GM23338 (cell line): ENCODE data around the gene CALML3. TPM values are rescaled to one million over a fixed set of nuclear protein-coding genes. Genes with fewer than 3 reads are reported as not detected.

Experiments used
- ATAC-seq: fragments of 200-7000 bp; cut with Tn5 transposase; 3 replicates; pipeline ENCODE4 v1.9.1; 2020
- DNase-seq: peaks from one replicate; pipeline ENCODE4 v3.0.0-alpha.2; 2015; ENCODE audit warnings: low spot score
- H2AFZ ChIP-seq: fragments of 200-600 bp; sonication (generic); 2 replicates; pipeline ENCODE4 v1.8.0; 2016; ENCODE audit warnings: antibody characterized with exemption, mild to moderate bottlenecking, moderate library complexity
- H3F3A ChIP-seq: fragments of 200-600 bp; sonication (generic); replicated peaks from 2 replicates; pipeline ENCODE4 v1.8.0; 2017; ENCODE audit warnings: antibody characterized with exemption, mixed run types, low read depth
- H3K27ac ChIP-seq: fragments of 200-600 bp; sonication (generic); 2 replicates; pipeline ENCODE4 v1.6.1; 2016; ENCODE audit warnings: low read depth
- H3K27me3 ChIP-seq: fragments of 200-600 bp; sonication (generic); 2 replicates; pipeline ENCODE4 v1.8.0; 2016; ENCODE audit warnings: mild to moderate bottlenecking, mixed run types, moderate library complexity; ENCODE audit not compliant: insufficient read depth
- H3K36me3 ChIP-seq: fragments of 200-600 bp; sonication (generic); 2 replicates; pipeline ENCODE4 v1.8.0; 2016; ENCODE audit warnings: mild to moderate bottlenecking; ENCODE audit not compliant: insufficient read depth
- H3K4me1 ChIP-seq: fragments of 200-600 bp; sonication (generic); 2 replicates; pipeline ENCODE4 v1.8.0; 2016; ENCODE audit warnings: mild to moderate bottlenecking, moderate library complexity; ENCODE audit not compliant: insufficient read depth
- H3K4me2 ChIP-seq: fragments of 200-600 bp; sonication (generic); 2 replicates; pipeline ENCODE4 v1.7.1; 2017; ENCODE audit warnings: mixed run types
- H3K4me3 ChIP-seq: fragments of 200-600 bp; sonication (generic); 2 replicates; pipeline ENCODE4 v1.6.1; 2016; ENCODE audit warnings: mixed run types
- H3K79me2 ChIP-seq: fragments of 200-600 bp; sonication (generic); replicated peaks from 2 replicates; pipeline ENCODE4 v1.8.0; 2017; ENCODE audit warnings: mild to moderate bottlenecking; ENCODE audit not compliant: insufficient read depth
- H3K9me2 ChIP-seq: fragments of 200-600 bp; sonication (generic); 2 replicates; pipeline ENCODE4 v1.8.0; 2017; ENCODE audit not compliant: insufficient read depth
- H4K20me1 ChIP-seq: fragments of 200-600 bp; sonication (generic); replicated peaks from 2 replicates; pipeline ENCODE4 v1.8.0; 2017; ENCODE audit warnings: mild to moderate bottlenecking; ENCODE audit not compliant: insufficient read depth
- H3K27ac Mint-ChIP-seq: 2 replicates; pipeline ENCODE4 v1.8.0; 2020; ENCODE audit warnings: inconsistent platforms, mild to moderate bottlenecking, moderate library complexity, mixed read lengths
- H3K27me3 Mint-ChIP-seq: 3 replicates; pipeline ENCODE4 v1.8.0; 2022; ENCODE audit warnings: low read depth, mild to moderate bottlenecking, moderate library complexity, mixed read lengths, inconsistent platforms; ENCODE audit not compliant: insufficient read depth, poor library complexity
- H3K36me3 Mint-ChIP-seq: 3 replicates; pipeline ENCODE4 v1.8.0; 2021; ENCODE audit warnings: low read depth, mild to moderate bottlenecking, inconsistent platforms, moderate library complexity, mixed read lengths
- H3K4me1 Mint-ChIP-seq: 3 replicates; pipeline ENCODE4 v1.8.0; 2020; ENCODE audit warnings: mild to moderate bottlenecking, inconsistent platforms, mixed read lengths
- H3K4me3 Mint-ChIP-seq: 3 replicates; pipeline ENCODE4 v1.8.0; 2021; ENCODE audit warnings: moderate library complexity, mild to moderate bottlenecking, inconsistent platforms, mixed read lengths
- H3K9me3 Mint-ChIP-seq: 3 replicates; pipeline ENCODE4 v1.8.0; 2020; ENCODE audit warnings: moderate library complexity, mild to moderate bottlenecking, inconsistent platforms, mixed read lengths
- CREB1 ChIP-seq: fragments of 250-450 bp; sonication (Bioruptor Pico); IDR thresholded peaks from 2 replicates; pipeline ENCODE4 v1.5.0; 2020; ENCODE audit warnings: low read depth, mild to moderate bottlenecking, moderate library complexity
- EZH2 ChIP-seq: fragments of 200-600 bp; sonication (generic); IDR thresholded peaks from one replicate; pipeline ENCODE4 v1.8.0; 2017; ENCODE audit warnings: antibody characterized with exemption, mild to moderate bottlenecking, low read depth; ENCODE audit not compliant: unreplicated experiment
- EZH2phosphoT487 ChIP-seq: fragments of 200-600 bp; sonication (generic); IDR thresholded peaks from one replicate; pipeline ENCODE4 v1.8.1; 2018; ENCODE audit warnings: antibody characterized with exemption; ENCODE audit not compliant: unreplicated experiment
- JUNB ChIP-seq: IDR thresholded peaks from one replicate; pipeline ENCODE4 v1.6.1; 2016; ENCODE audit warnings: antibody characterized with exemption; ENCODE audit not compliant: unreplicated experiment
- NANOG ChIP-seq: IDR thresholded peaks from 2 replicates; pipeline ENCODE4 v1.6.1; 2016; ENCODE audit warnings: antibody characterized with exemption, borderline replicate concordance
- POLR2AphosphoS5 ChIP-seq: IDR thresholded peaks from 2 replicates; pipeline ENCODE4 v1.6.1; 2016; ENCODE audit warnings: antibody characterized with exemption, low read depth
- STAT1 ChIP-seq: IDR thresholded peaks from one replicate; pipeline ENCODE4 v1.6.1; 2016; ENCODE audit warnings: antibody characterized with exemption; ENCODE audit not compliant: unreplicated experiment
- ZNF114 ChIP-seq: fragments of 250-450 bp; sonication (Bioruptor Pico); IDR thresholded peaks from 2 replicates; pipeline ENCODE4 v1.5.0; 2020; ENCODE audit warnings: mild to moderate bottlenecking, moderate library complexity
- ZNF331 ChIP-seq: fragments of 250-450 bp; sonication (Bioruptor Pico); IDR thresholded peaks from 2 replicates; pipeline ENCODE4 v1.5.0; 2020; ENCODE audit warnings: low read depth, mild to moderate bottlenecking, moderate library complexity
- polyA plus RNA-seq: library from polyadenylated mRNA; unstranded; fragments of >200 nt; fragmentation: Nextera tagmentation; extraction: Ambion mirVana; gene quantifications from 2 replicates; pipeline ENCODE4 v1.2.1, GENCODE V29; 2016
- total RNA-seq: library from RNA; depleted of rRNA; stranded (reverse); fragments of >200 nt; shearing (Covaris generic); gene quantifications from 2 replicates; pipeline ENCODE4 v1.2.3, GENCODE V29; 2014
- TF ChIP-seq, protein P1 (sequence below): fragments of 250-450 bp; sonication (Bioruptor Pico); IDR thresholded peaks from 2 replicates; pipeline ENCODE4 v1.5.0; 2020; ENCODE audit warnings: mild to moderate bottlenecking, moderate library complexity
- TF ChIP-seq, protein P2 (sequence below): IDR thresholded peaks from one replicate; pipeline ENCODE4 v1.6.1; 2018; ENCODE audit warnings: antibody characterized with exemption; ENCODE audit not compliant: unreplicated experiment
- TF ChIP-seq, protein P3 (sequence below): IDR thresholded peaks from 2 replicates; pipeline ENCODE4 v1.6.1; 2016; ENCODE audit warnings: antibody characterized with exemption
- TF ChIP-seq, protein P4 (sequence below), 2 experiments: fragments of 200-600 bp in 1 of 2; sonication (generic) in 1 of 2; conservative IDR thresholded peaks; 2 replicates each; pipeline versions ENCODE4 v1.5.1 to v1.6.1; 2016 to 2017; ENCODE audit warnings: antibody characterized with exemption in 2 of 2, low read depth in 2 of 2, mild to moderate bottlenecking in 2 of 2, moderate library complexity in 1 of 2

The CALML3 gene
- total and polyA plus RNA-seq, 2 experiments from 2014 or later = not detected

DNA sequence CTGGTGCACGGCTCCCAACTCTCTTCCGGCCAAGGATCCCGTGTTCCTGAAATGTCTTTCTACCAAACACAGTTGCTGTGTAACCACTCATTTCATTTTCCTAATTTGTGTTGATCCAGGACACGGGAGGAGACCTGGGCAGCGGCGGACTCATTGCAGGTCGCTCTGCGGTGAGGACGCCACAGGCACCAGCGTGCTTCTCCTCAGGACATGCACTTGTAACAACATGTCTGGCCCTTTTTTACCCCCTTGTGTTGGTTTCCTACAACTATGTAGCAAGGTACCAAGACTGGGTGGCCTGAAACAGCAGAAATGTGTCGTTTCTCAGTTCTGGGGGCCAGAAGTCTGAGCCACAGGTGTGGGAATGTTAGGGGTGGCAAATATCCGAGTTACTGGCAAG is 43.6 kb upstream of the CALML3 start:
- no peak overlapping the region for H3K4me2 ChIP-seq
- no peak for ATAC-seq
- H3K27ac ChIP-seq = no peak overlapping the region
- peaks cover 8% of the 10 kb centered on the region; the same call in 1 of the 2 replicates for H3F3A ChIP-seq
- no peaks in the 10 kb centered on the region for H4K20me1 ChIP-seq
- Mint-ChIP-seq H3K4me1 (peaks cover 14% of the 10 kb centered on the region), H3K27ac (no peak overlapping the region), H3K27me3 (peaks cover 26% of the 10 kb centered on the region), H3K36me3 (no peaks in the 10 kb centered on the region; the same call in 2 of the 3 replicates), H3K4me3 (no peak overlapping the region), H3K9me3 (peaks cover 3% of the 10 kb centered on the region; the same call in 1 of the 3 replicates)
- H3K9me2 ChIP-seq = no peaks in the 10 kb centered on the region
- H3K27me3 ChIP-seq = no peaks in the 10 kb centered on the region
- H3K4me3 ChIP-seq = no peak overlapping the region
- no peak overlapping the region; the same call in 1 of the 2 replicates for H2AFZ ChIP-seq
- H3K4me1 ChIP-seq = peaks cover 13% of the 10 kb centered on the region
- no peak for DNase-seq
- no peaks in the 10 kb centered on the region for H3K36me3 ChIP-seq
- no peaks in the 10 kb centered on the region for H3K79me2 ChIP-seq
- TF ChIP-seq POLR2AphosphoS5 (no peak), CREB1 (no peak), EZH2 (no peak), JUNB (no peak), ZNF114 (CRISPR knock-in tag) (no peak), EZH2phosphoT487 (no peak), NANOG (no peak), ZNF331 (CRISPR knock-in tag) (no peak), STAT1 (no peak)
- TF ChIP-seq, protein P1, sequence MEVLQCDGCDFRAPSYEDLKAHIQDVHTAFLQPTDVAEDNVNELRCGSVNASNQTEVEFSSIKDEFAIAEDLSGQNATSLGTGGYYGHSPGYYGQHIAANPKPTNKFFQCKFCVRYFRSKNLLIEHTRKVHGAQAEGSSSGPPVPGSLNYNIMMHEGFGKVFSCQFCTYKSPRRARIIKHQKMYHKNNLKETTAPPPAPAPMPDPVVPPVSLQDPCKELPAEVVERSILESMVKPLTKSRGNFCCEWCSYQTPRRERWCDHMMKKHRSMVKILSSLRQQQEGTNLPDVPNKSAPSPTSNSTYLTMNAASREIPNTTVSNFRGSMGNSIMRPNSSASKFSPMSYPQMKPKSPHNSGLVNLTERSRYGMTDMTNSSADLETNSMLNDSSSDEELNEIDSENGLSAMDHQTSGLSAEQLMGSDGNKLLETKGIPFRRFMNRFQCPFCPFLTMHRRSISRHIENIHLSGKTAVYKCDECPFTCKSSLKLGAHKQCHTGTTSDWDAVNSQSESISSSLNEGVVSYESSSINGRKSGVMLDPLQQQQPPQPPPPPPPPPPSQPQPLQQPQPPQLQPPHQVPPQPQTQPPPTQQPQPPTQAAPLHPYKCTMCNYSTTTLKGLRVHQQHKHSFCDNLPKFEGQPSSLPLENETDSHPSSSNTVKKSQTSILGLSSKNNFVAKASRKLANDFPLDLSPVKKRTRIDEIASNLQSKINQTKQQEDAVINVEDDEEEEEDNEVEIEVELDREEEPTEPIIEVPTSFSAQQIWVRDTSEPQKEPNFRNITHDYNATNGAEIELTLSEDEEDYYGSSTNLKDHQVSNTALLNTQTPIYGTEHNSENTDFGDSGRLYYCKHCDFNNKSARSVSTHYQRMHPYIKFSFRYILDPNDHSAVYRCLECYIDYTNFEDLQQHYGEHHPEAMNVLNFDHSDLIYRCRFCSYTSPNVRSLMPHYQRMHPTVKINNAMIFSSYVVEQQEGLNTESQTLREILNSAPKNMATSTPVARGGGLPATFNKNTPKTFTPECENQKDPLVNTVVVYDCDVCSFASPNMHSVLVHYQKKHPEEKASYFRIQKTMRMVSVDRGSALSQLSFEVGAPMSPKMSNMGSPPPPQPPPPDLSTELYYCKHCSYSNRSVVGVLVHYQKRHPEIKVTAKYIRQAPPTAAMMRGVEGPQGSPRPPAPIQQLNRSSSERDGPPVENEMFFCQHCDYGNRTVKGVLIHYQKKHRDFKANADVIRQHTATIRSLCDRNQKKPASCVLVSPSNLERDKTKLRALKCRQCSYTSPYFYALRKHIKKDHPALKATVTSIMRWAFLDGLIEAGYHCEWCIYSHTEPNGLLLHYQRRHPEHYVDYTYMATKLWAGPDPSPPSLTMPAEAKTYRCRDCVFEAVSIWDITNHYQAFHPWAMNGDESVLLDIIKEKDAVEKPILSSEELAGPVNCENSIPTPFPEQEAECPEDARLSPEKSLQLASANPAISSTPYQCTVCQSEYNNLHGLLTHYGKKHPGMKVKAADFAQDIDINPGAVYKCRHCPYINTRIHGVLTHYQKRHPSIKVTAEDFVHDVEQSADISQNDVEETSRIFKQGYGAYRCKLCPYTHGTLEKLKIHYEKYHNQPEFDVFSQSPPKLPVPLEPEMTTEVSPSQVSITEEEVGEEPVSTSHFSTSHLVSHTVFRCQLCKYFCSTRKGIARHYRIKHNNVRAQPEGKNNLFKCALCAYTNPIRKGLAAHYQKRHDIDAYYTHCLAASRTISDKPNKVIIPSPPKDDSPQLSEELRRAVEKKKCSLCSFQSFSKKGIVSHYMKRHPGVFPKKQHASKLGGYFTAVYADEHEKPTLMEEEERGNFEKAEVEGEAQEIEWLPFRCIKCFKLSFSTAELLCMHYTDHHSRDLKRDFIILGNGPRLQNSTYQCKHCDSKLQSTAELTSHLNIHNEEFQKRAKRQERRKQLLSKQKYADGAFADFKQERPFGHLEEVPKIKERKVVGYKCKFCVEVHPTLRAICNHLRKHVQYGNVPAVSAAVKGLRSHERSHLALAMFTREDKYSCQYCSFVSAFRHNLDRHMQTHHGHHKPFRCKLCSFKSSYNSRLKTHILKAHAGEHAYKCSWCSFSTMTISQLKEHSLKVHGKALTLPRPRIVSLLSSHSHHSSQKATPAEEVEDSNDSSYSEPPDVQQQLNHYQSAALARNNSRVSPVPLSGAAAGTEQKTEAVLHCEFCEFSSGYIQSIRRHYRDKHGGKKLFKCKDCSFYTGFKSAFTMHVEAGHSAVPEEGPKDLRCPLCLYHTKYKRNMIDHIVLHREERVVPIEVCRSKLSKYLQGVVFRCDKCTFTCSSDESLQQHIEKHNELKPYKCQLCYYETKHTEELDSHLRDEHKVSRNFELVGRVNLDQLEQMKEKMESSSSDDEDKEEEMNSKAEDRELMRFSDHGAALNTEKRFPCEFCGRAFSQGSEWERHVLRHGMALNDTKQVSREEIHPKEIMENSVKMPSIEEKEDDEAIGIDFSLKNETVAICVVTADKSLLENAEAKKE (CRISPR knock-in tag) = no peak
- TF ChIP-seq, protein P2, sequence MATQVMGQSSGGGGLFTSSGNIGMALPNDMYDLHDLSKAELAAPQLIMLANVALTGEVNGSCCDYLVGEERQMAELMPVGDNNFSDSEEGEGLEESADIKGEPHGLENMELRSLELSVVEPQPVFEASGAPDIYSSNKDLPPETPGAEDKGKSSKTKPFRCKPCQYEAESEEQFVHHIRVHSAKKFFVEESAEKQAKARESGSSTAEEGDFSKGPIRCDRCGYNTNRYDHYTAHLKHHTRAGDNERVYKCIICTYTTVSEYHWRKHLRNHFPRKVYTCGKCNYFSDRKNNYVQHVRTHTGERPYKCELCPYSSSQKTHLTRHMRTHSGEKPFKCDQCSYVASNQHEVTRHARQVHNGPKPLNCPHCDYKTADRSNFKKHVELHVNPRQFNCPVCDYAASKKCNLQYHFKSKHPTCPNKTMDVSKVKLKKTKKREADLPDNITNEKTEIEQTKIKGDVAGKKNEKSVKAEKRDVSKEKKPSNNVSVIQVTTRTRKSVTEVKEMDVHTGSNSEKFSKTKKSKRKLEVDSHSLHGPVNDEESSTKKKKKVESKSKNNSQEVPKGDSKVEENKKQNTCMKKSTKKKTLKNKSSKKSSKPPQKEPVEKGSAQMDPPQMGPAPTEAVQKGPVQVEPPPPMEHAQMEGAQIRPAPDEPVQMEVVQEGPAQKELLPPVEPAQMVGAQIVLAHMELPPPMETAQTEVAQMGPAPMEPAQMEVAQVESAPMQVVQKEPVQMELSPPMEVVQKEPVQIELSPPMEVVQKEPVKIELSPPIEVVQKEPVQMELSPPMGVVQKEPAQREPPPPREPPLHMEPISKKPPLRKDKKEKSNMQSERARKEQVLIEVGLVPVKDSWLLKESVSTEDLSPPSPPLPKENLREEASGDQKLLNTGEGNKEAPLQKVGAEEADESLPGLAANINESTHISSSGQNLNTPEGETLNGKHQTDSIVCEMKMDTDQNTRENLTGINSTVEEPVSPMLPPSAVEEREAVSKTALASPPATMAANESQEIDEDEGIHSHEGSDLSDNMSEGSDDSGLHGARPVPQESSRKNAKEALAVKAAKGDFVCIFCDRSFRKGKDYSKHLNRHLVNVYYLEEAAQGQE = no peak
- TF ChIP-seq, protein P3, sequence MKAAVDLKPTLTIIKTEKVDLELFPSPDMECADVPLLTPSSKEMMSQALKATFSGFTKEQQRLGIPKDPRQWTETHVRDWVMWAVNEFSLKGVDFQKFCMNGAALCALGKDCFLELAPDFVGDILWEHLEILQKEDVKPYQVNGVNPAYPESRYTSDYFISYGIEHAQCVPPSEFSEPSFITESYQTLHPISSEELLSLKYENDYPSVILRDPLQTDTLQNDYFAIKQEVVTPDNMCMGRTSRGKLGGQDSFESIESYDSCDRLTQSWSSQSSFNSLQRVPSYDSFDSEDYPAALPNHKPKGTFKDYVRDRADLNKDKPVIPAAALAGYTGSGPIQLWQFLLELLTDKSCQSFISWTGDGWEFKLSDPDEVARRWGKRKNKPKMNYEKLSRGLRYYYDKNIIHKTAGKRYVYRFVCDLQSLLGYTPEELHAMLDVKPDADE = no peak
- TF ChIP-seq, protein P4, sequence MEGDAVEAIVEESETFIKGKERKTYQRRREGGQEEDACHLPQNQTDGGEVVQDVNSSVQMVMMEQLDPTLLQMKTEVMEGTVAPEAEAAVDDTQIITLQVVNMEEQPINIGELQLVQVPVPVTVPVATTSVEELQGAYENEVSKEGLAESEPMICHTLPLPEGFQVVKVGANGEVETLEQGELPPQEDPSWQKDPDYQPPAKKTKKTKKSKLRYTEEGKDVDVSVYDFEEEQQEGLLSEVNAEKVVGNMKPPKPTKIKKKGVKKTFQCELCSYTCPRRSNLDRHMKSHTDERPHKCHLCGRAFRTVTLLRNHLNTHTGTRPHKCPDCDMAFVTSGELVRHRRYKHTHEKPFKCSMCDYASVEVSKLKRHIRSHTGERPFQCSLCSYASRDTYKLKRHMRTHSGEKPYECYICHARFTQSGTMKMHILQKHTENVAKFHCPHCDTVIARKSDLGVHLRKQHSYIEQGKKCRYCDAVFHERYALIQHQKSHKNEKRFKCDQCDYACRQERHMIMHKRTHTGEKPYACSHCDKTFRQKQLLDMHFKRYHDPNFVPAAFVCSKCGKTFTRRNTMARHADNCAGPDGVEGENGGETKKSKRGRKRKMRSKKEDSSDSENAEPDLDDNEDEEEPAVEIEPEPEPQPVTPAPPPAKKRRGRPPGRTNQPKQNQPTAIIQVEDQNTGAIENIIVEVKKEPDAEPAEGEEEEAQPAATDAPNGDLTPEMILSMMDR (conservative IDR thresholded peaks at IDR 0.05; ENCODE audit: low read depth in 2 of 2) = no peak
